GM18867 (cell line): ENCODE measurements around the gene NELFB.

Source experiments
- ATAC-seq: cut with Tn5 transposase; IDR thresholded peaks from one replicate; pipeline ENCODE4 v1.9.1; 2021; ENCODE audit warnings: mild to moderate bottlenecking, moderate library complexity; ENCODE audit not compliant: unreplicated experiment

NELFB gene

DNA sequence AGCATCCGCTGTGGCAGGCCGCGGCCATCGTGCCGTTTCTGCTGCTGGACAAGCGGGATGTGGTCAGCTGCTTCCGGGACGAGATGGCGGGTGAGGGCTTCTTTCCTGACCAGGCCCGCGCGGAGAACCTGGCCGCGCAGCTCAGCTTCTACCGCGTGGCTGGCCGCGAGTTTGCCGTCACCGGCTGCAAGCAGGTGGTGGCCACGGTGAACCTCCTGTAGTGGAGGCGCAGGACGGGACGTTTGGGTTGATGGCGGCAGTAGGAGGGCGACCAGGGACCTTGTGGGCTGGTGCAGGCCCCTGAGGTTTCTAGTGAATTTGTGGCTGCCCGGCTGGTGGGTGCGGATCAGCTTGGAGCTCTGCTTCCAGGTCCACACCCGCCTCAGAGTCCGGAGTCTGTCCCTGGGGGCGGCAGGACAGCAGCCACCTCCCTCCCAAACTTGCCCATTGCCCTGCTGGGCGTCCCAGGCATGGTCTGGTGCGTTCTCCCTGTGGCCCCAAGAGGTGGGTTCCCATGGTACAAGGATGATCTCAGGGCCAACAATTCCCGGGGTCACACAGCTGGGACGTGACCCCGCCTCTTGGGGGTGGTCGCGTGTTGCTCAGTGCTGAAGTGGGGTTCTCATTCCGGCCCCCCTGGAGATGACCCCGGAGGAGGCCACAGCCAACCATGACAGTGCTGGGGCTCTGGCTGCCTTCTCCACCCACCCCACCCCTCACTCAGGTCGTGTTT lies 24.8 kb downstream of the NELFB start:
- no peak for ATAC-seq

DNA sequence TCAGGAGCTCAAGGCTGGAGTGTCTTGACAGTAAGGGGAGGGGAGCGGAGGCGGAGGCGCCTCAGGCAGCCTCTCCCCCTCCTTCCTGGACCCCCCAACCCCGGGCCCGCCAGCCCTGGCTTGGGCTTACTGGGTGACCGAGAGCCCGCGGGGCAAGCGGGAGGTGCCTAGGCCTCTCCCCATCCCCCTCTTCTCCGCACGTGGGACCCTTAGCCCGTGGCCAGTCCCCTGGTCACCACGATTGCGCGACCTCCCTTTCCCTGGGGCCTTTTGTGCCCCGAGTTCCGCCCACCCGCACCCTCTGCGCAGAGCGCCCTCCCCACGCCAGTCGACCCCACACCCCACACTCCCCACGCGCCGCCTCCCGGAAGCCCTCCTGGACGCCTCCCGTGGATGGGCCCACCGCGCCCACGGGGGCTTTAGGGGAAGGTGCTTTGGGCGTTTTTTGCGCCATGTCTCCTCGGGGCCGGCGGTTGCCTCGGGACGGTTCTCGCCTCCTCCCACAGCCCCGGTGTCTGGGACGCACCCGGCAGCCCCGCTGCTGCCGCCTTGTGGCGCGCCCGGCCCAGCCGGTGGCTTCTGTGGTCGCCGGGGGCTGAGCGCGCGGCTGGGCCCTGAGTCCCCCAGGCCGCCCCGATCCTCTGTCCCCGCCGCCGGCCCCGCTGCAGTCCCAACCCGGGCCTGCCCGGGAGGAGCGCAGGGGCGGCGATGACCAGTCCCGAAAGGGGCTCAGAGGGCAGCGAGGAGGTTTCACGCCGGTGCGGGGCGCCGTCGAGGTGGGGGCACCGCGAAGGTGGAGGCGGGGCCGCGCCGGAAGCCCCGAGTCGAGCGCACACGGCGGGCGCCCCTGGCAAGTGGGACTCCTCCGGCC lies 25.6 kb downstream of the NELFB start:
- ATAC-seq, result no peak

DNA sequence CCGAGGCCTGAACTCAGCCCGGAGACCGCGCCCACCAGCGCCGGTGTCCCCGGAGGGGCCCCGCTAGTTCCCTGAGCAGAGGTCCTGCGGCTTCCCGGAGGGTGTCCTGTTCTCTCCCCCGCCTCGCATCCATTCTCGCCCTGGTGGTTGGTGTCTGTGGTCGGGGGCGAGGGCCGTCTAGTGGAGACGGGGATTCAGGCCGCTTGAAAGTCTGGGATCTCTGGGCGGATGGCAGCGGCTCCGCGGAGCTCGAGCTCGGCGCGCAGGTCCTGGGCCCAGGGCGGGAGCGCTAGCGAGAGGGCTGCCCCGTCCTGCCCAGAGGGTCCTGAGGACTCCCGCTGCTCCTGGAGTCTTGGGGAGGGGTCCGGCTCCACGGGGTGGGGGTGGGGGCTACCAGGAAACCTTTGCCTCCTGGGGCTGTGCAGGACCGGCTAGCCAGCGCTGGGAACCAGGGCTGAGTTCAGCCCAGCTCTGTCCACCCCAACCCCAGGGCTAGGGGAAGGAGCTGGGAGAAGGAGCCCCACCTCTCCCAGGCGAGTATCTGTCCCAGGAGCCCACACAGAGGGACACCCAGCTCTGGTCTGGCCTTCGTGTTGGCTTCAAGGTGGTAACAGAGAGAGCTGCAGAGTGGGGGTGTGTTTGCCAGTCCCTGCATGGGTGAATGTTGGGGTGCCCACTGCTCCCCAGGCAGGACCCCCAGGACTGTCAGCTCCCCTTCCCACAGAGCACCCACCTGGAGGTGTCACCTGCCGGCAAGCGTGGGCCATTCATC lies 26.4 kb downstream of the NELFB start:
- no peak for ATAC-seq

DNA sequence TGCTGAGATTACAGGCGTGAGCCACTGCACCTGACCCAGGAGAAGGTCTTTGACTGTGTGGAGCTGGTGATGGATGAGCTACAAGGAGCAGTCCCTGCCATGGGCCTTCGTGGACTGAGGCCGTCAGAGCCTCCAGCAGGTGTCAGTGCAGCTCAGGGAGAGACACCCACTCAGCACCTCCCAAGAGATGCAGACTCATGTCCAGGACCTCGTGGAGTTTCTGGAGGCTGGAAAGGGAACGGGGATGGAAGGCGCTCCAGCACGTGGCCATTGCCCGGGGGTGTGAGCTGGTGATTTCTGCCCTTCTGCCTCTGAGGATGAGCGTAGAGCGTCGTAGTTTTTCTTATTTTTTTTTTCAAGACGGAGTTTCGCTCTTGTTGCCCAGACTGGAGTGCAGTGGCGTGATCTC lies 31.9 kb downstream of the NELFB start:
- ATAC-seq, result no peak

DNA sequence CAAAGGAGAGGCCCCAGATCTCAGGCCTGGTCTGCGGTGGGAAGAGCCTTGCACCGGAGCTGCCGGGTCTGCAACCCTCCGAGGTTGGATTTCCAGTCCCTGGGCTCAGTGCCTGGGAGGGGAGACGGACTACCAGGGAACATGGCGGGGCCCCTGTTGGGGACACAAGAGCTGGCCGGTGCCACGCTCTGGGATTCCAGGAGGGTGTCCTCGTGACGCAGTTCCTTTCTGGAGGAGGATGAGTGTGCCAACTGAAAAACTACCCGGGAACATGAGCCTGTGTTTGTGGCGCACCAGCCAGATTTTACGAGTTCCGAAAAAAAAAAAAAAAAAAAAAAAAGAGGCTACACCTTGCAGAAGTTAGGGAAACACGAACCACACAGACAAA lies 38.0 kb downstream of the NELFB start:
- ATAC-seq, result no peak

DNA sequence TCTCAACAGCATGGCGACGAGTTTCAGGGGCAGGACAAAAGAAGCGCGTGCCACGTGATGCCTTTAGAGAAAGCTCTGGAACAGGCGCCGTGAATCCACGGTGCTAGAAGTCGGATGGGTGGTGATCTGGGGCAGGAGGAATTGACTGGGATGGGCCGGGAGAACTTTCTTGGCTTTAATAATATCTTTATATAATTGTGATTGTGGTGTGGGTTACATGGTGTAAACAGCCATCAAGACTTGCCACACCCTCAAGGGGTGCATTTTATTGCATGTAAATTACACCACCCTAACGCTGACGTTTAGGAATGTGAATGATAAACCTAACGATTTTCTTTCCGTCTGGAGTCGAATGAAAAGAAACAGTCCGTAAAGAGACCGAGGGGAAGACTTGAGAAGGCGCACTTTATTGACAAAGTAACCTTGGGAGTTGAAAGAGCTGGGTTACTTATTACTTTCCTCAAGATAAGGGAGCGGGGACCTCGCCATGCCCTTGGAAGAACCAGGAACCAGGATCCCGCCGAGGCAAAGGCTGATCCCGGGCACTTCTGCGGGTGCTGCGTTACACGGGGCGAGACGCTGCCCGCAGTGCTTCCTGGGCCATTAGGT lies 38.5 kb downstream of the NELFB start:
- no peak for ATAC-seq

DNA sequence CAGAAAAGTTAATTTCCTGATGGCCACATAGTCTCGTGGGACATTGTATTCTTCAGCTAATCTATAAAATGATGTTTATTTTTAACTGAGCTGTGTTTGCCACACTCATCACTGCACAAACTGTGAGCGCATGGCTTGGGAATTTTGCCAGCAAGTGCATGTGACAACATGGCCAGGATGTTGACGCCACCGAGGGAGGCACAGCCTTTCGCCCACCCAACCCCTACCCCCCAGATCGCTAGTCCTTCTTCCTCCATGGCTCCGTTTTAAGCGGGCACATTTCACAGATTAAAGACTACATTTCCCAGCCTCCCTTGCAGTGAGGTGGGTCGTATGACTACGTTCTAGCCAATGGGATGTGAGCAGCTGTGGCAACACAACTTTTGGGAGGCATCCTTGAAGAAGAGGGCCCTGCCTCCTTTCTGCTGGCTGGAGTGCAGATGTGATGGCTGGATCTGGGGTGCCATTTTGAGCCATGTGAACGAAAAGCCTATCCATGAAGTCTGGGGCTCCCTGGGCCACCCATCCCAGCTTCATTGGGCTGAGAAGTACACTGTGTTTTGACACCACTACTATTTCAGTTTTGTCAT lies 39.1 kb downstream of the NELFB start:
- ATAC-seq, result no peak

DNA sequence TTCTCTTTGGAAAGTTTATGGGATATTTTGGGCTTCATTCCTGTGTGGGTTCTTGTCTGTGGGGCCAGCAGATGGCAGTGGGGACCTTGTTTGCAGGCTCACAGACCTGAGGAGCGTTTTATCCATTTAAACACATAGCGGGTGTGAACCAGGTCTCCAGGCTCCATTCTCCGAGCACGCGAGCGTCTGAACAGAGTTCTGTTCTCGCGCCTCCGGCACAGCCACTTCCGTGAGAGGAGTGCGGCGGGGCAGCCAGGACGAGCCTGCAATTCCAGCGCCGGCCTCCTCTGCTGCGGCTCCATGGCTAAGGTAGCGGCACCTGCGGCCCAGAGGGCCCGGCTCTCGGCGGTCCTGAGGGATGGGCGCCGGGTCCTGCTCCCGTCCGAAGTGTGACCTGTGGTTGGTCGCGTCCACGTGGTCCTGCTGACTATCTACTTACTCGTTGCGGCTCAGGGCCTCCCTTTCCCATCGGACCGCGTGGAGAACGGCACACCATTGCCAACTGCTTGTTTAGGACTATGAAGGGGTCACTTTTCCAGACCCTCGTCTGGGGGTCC lies 39.6 kb downstream of the NELFB start:
- ATAC-seq, result no peak

DNA sequence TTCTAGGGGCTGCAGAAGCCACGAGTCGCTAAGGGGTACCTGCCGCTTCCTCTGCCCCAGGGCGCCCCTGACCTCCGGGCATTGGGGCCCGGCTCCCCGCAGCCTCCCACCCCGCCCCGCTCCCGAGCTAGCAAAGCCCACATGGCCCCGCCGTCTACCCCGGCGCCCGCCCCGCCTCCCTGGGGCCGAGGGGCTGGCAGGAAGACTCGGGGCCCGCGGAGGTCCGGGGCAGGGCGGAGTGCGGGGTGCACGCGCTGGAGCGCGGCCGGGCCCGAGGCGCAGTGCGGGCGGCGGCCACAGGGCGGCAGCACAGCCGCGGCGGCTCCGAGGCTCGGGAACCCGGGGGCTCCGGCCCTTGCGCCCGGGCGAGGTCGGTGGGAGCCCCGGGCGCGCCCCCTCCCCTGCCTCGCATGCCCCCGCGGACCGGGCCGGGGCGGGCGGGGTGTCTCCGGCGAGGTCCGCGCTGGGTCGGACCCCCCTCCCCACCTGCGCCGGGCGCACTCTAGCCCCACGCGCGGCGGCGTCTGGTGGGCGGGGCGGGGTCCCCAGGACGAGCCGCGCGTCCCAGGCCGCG lies 40.2 kb downstream of the NELFB start:
- no peak for ATAC-seq

DNA sequence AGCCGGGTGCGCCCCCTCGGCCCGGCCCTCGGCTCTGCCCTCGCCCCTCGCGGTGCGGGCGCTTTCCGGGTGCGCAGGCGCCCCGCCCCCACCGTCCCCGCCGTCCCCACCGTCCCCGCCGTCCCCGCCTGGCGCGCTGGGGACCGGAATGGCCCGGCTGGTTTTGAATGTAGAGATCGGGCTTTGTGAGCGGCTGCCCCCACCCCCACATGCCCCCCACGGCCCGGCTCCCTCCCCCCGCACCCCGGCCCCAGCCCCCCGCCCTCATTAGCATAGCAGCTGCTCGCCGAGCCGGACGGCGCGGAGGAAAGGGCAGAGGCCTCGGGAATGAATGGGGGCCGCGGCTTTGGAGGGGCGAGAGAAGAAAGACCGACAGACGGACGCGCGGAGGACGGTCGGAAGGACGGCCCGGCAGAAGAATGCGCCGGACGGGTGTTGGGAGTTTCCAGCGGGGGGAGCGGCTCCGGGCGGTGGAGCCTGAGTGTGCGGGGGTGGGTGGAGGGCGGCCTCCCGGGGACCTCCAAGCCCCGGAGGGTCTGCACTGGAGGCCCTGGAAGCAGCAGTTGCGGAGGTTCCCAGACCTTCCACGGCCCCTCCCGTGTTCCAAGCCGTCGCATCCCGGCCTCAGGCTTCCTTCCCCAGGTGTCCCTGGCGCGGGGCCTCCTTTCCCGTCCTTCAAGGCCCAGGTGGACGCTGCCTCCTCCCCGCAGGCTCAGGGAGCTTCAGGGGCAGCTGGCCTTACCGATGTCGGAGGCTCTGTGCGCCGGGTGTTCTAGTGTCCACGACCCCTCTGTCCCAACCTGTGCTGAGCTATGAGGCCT lies 40.9 kb downstream of the NELFB start:
- ATAC-seq, result no peak

DNA sequence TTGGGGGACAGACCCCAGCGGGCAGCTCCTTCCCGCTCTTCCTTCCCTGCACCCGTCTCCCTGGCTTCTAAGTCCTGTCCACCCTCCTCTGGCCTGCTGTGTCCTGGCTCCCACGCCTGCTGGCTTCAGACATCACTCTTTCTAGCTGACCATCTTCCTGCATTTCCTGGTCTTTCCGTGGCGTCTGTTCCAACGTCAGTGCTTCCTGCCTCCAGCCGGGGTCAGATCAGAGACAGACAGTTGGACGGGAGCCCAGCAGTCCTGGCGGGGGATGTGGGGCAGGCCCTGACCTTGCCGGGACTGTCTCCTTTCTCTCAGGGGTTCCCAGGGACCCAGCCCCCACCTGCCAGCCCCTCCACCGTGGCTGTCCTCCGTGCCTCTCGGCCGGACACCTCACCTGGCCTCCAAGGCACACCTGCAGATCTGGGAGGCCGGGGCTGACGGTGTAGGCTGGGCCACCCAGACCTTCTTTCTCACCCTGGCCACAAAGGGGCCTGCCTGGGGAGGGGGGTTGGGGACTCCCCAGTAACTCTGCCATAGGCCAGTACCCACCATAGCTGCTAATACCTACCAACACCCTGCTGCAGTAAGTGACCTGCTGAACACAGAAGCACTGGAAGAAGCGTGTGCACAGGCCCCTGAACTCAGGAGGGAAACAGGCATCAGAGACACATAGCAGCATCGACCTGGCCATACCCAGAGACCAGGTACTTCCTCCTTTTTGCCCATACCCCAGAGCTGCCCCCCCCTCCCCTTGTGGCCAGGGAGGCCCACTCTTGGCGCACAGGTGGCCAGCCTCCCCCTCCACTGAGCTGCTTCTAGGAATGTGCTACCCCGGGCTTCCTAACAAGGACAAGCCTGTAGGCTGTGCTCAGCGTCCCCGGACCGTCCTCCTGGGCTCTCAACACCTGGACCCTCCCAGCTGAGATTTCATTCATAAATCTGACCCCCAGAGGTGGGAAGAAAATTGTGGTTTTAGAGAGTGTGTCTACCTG lies 41.8 kb downstream of the NELFB start:
- ATAC-seq, result no peak

DNA sequence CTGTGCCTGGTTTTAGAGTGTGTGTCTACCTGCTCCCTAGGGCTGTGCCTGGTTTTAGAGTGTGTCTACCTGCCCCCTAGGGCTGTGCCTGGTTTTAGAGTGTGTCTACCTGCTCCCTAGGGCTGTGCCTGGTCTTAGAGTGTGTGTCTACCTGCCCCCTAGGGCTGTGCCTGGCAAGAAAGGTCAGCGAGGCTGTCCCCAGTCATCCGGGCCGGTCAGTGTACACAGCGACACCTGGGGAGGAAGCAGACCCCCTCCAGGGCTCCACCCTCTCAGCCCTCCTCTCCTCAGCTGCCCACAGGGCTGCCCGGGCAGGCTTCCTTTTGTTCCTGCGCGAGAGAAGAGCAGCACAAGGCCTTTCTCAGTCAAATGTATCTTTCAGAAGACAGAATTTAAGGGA lies 42.8 kb downstream of the NELFB start:
- ATAC-seq, result no peak

DNA sequence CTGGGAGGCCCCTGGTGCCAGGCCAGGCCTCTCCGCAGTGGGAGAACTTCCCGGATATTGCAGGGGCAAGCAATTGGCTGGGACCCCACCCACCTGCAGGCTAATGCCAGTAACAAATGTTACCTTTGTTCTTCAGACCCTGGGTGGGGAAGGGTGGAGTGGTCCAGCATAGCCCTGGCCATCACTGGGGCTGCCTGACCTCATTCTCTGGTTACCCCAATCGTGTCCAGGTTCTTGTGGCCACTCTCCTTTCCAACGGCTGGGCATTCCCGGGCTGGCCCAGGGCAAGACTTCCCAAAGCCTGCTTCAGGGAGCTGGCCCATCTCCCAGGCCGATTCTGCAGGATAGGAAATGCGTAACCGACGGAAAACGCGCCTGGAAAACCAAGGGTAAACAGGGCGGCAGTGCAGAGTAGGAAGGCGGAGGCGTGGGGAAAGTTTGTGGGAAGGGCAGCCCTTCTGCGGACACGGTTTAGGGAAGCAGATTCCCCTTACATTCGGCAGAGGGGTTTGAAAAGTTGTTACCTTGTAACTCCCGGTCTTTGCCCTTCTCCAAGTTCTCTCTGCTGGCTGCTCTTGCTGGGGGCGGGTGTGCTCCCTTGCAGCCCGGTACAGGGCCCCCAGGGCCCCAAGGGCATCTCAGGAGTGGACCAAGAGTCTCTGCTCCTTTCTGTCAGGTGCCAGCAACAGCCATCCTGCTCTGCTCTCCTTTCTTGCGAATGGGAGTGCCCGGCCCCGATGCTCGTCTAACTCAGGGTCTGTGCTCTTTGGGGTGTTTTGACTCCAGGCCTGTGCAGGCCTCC lies 43.5 kb downstream of the NELFB start:
- ATAC-seq, result no peak

DNA sequence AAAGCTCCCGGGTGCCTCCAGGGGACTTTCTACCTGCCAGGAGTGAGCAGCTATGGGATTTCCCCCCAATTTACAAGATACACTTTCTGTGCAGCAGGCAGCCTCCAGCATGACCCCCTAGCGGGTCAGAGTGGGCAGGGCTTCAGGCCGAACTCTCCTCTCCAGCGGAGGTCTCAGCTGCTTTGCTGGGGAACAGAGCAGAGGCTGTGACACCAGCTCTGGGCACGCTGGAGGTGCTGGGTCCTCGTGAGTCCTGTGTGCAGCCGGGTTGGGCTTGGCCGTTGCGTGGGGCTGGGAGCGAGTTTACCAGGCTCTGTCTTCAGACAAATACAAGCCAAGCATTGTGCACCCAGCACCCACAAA lies 44.1 kb downstream of the NELFB start:
- ATAC-seq, result no peak

DNA sequence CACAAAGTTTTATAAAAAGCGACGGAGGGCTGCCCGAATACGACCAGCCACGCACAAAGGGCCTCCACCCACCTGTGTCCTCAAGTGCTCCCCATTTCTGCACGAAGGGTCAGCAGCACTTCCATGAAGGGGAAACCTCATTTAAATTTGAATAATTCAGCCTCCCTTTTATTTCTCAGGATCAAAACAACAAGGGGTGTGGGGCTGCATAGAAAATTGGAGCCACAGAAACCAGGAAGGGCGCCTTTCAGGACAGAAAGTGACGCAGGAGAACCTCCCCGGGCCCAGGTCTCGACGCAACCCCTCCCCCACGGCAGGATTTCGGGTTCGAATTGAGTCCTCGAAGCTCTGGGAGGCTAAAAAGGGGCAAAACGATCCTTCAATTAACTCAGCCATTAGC lies 44.8 kb downstream of the NELFB start:
- ATAC-seq, result no peak

DNA sequence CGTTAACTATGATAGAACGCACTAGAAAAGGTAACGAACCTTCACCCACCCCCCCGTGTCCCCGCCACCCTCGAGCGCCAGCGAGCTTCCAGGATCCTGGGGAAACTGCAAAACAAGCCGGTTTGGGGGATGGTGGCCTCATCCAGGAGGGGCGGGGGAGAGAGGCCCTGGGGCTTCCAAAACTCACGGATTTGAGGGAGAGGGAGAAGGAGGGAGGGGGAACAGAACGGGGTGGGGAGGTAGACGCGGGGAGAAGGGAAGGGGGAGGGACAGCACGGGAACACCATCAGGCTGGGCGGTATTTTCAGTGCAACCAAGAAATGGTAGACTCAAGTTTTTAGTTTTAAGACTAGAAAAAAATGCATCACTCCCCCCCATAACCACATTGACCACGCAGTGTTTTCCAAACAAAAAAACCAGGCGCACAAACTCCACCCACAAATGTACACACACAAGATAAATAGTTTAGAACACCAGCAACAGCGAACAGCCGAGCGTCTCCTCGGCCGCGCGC lies 45.5 kb downstream of the NELFB start:
- ATAC-seq, result no peak
